Activated naive CD4-positive, alpha-beta T cell treated with anti-CD3 and anti-CD28 coated beads, Interleukin-2, amount 10 ng/mL, durations not matched to agents 7 days and 5 days (primary cell): ENCODE data around the gene OR4A15.

Experiments used
- CTCF ChIA-PET: fragments of 350-600 bp; sonication (Branson Sonifier 250); formaldehyde crosslinking; loops from one replicate; lab custom pipeline; 2021; ENCODE audit warnings: antibody characterized with exemption; lab: Charles Lee
- DNase-seq: peaks from one replicate; pipeline ENCODE4 v3.0.0-alpha.2; 2020
- H3K27ac Mint-ChIP-seq: one replicate; pipeline ENCODE4 v1.8.0; 2021; ENCODE audit warnings: mild to moderate bottlenecking, moderate library complexity, mixed read lengths
- H3K27me3 Mint-ChIP-seq: one replicate; pipeline ENCODE4 v1.8.0; 2021; ENCODE audit warnings: mild to moderate bottlenecking, mixed read lengths
- H3K36me3 Mint-ChIP-seq: one replicate; pipeline ENCODE4 v1.8.0; 2021; ENCODE audit warnings: mixed read lengths
- H3K4me1 Mint-ChIP-seq: one replicate; pipeline ENCODE4 v1.8.0; 2021; ENCODE audit warnings: mixed read lengths
- H3K4me3 Mint-ChIP-seq: one replicate; pipeline ENCODE4 v1.8.0; 2021; ENCODE audit warnings: mild to moderate bottlenecking, moderate library complexity, mixed read lengths
- H3K9me3 Mint-ChIP-seq: one replicate; pipeline ENCODE4 v1.8.0; 2021; ENCODE audit warnings: mixed read lengths

OR4A15 gene

DNA sequence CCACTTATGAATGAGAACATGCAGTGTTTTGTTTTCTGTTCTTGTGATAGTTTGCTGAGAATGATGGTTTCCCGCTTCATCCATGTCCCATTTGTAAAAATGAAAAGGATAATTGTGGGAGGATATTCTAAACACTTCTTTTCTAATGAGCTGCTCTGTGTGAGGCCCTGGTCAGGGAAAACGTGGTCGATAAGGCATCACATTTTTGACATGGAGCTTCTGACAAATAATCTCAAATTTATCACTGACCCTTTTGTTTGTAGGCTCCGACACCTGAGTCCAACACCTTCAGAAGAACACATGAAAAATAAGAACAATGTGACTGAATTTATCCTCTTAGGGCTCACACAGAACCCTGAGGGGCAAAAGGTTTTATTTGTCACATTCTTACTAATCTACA lies at the start of gene OR4A15:
Gene OR4A15, plus strand, starts transcription at position 301 of the 400 bp plus-strand sequence. Its CDS starts 0 bp downstream, at position 301.
- Mint-ChIP-seq H3K4me1 (no peaks in the 10 kb centered on the region), H3K4me3 (no peak within 1 kb of the TSS), H3K36me3 (no peaks in the 10 kb centered on the region), H3K9me3 (peaks cover 17% of the 10 kb centered on the region), H3K27ac (no peak within 1 kb of the TSS), H3K27me3 (no peaks in the 10 kb centered on the region)
- CTCF ChIA-PET: no interaction called here
- DNase-seq: no peak

- Mint-ChIP-seq H3K27me3 (no peaks in the 10 kb centered on the region), H3K9me3 (peaks cover 23% of the 10 kb centered on the region), H3K27ac (no peak overlapping the region), H3K4me1 (no peaks in the 10 kb centered on the region), H3K4me3 (no peak overlapping the region), H3K36me3 (no peaks in the 10 kb centered on the region)
- DNase-seq: no peak
- CTCF ChIA-PET: no interaction called here
Observed at GRCh38 chr11:55324500-55324899, 43.3 kb upstream of the OR4A15 start.

GRCh38 chr11:55342901-55343300 lies 24.9 kb upstream of the OR4A15 start, which contains the start of gene OR4A16:
Gene OR4A16 (plus strand): TSS chr11:55343201. CDS start chr11:55343201, 0 bp downstream.
- H3K9me3 Mint-ChIP-seq: peaks cover 19% of the 10 kb centered on the region

GRCh38 chr11:55345306-55345705 lies 22.5 kb upstream of the OR4A15 start:
- no peak for DNase-seq
- no peaks in the 10 kb centered on the region for H3K4me1 Mint-ChIP-seq
- no peak overlapping the region for H3K4me3 Mint-ChIP-seq
- no peak overlapping the region for H3K27ac Mint-ChIP-seq
- H3K27me3 Mint-ChIP-seq: no peaks in the 10 kb centered on the region
- no peaks in the 10 kb centered on the region for H3K36me3 Mint-ChIP-seq
- CTCF ChIA-PET: no interaction called here
- peaks cover 27% of the 10 kb centered on the region for H3K9me3 Mint-ChIP-seq

More at GRCh38 chr11:55342901-55343300, 24.9 kb upstream of the OR4A15 start, which contains the start of gene OR4A16:
- no peak for DNase-seq
- no peak within 1 kb of the TSS for H3K27ac Mint-ChIP-seq
- H3K4me3 Mint-ChIP-seq: no peak within 1 kb of the TSS
- CTCF ChIA-PET: no interaction called here
- no peaks in the 10 kb centered on the region for H3K27me3 Mint-ChIP-seq
- no peaks in the 10 kb centered on the region for H3K4me1 Mint-ChIP-seq
- no peaks in the 10 kb centered on the region for H3K36me3 Mint-ChIP-seq

- Mint-ChIP-seq H3K27ac (no peak overlapping the region), H3K4me3 (no peak overlapping the region), H3K9me3 (peaks cover 19% of the 10 kb centered on the region), H3K4me1 (no peaks in the 10 kb centered on the region), H3K36me3 (no peaks in the 10 kb centered on the region), H3K27me3 (no peaks in the 10 kb centered on the region)
- no peak for DNase-seq
- CTCF ChIA-PET: no interaction called here
Observed at GRCh38 chr11:55349032-55349431, 18.7 kb upstream of the OR4A15 start.

GRCh38 chr11:55357560-55358184 lies 10.1 kb upstream of the OR4A15 start:
- H3K27ac Mint-ChIP-seq: no peak overlapping the region
- CTCF ChIA-PET: no interaction called here
- no peak for DNase-seq

GRCh38 chr11:55401011-55401410 lies 33.2 kb downstream of the OR4A15 start:
- Mint-ChIP-seq H3K9me3 (peaks cover 30% of the 10 kb centered on the region), H3K36me3 (no peaks in the 10 kb centered on the region)
- CTCF ChIA-PET: no interaction called here

More at GRCh38 chr11:55357560-55358184, 10.1 kb upstream of the OR4A15 start:
- Mint-ChIP-seq H3K27me3 (no peaks in the 10 kb centered on the region), H3K4me1 (no peaks in the 10 kb centered on the region), H3K9me3 (peaks cover 25% of the 10 kb centered on the region), H3K36me3 (no peaks in the 10 kb centered on the region), H3K4me3 (no peak overlapping the region)

More at GRCh38 chr11:55401011-55401410, 33.2 kb downstream of the OR4A15 start:
- DNase-seq: no peak
- H3K27ac Mint-ChIP-seq: no peak overlapping the region
- H3K27me3 Mint-ChIP-seq: no peaks in the 10 kb centered on the region
- no peaks in the 10 kb centered on the region for H3K4me1 Mint-ChIP-seq
- H3K4me3 Mint-ChIP-seq: no peak overlapping the region
